Activated T-helper 1 cell treated with anti-CD3 and anti-CD28 coated beads, Interleukin-2, amount 50 U/mL, for 16 hours (primary cell): ENCODE measurements around the gene DCLRE1C.
"Not testable (repeated sequence)": the region's sequence is repeated elsewhere in the genome, so short reads cannot be mapped to it uniquely, and the experiment has no call there.

Experiments
- DNase-seq, 2 donors: peaks; one replicate each; pipeline ENCODE4 v3.0.0-alpha.2; 2020; ENCODE audit warnings: low read depth in 1 of 2, low spot score in 1 of 2

Gene DCLRE1C

DNA sequence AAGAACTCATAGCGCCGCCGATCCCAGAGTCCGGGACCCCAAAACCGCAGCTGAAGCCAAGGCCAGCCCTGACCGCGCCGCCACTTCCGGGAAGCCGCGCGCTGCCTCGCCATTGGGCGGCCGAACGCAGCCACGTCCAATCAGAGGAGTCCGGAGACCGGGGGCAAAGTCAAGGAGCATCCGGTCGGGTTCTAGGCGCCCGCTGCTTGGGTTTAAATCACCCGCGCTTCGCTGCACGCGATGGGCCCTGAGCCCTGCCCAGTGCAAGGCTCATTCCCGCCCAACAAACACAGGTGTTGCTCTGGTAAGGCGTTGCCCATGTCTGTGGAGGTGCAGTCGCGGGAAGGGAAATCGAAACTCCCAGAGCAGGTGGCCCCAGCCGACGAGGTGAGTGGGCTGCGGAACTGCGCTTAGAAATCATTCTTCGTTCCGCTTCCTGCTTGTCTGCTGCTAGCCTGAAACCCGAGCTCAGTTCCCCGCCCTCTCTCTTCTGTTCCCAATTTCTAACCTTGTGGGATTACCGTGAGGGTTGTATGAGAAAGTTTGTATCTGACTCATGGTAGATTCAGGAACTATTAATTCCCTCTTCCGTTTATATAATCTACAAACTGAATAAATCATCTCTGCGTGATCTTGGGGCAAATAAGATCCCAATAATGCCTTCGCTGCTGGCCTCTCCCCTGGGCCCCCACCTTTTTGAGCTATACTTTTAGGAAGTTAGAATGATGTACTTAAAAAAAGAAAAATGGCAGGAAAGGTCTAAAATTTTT, at the start of gene DCLRE1C:
Gene DCLRE1C (minus strand): TSS at position 96 of the 770 bp plus-strand sequence. CDS start 86 bp downstream, at position 10.
- peak; percentile 71 to 79 for DNase-seq

DNA sequence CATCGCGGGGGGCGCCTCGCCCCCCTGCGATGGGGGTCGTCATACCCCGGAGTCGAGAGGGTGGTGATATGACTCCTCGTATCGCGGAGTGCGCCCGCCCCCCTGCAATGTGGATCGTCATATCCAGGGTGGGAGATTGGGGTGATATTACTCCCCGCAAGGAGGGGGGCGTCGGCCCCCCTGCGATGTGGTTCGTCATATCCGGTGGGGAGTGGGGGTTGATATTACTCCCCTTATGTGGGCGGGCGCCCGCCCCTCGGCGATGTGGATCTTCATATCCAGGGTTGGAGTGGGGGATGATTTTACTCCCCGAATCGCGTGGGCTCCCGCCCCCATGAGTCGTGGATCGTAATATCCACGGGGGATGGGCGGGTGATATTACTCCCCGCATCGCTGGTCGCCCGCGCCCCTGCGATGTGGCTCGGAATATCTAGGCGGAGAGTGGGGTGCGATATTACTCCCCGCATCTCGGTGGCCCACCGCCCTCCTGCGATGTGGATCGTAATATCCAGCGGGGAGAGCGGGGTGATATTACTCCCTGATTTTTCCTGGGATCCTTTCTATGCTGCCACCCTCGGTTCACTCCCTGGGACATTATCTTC, 42.2 kb upstream of the DCLRE1C start:
- DNase-seq: no peak

- not testable (repeated sequence) for DNase-seq
Observed at GRCh38 chr10:14993500-14994455, 39.9 kb upstream of the DCLRE1C start.

DNA sequence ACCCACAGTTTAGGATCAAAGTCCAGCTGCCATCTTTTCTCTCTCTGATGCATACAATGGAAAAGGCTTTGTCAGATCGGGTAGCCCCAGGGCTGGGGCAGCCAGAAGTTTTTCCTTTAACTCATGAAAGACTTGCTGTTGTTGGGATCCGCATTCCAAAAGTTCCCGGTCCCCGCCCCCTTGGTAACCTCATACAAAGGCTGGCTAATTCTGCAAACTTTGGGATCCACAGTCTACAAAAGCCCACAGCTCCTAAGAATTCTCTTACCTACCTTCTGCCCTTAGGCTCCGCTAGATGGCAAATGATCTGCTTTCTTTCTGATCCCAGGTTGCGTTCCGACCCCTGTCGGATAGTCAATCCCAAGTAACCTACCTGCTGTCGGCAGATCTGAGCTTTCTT, 38.4 kb upstream of the DCLRE1C start:
- not testable (repeated sequence) for DNase-seq

DNA sequence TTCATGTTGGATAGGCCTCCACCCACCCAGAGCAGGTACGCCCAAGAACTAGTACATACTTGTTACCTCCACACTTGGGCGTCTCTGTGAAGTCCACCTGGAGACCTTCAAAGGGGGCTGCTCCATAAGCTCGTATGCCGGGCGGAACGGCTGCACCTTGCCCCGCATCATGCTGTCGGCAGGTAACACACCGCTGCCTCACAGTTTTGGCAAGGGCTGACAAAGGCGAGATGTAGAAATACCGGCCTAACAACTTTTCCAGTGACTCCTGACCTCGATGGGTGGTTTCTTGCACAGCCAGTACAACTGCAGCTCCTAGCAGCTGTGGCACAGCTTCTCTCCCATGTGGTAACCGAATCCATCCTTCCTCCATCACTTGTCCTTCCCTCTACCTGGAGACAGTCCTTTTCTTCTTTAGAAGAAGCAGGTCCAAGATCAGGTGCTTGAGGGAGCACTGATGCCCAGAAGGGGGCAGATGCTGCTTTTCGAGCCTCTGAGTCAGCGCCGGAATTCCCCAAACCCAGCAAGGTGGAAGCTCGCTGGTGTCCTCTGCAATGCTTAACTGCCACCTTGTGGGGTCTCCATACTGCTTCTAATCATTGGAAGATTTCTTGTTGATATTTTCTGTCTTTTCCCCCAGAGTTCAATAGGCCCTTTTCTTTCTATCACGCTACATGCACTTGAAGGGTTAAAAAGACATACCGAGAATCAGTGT, 37.3 kb upstream of the DCLRE1C start:
- DNase-seq: peak in 1 of 2 donors; percentile 18

- DNase-seq: not testable (repeated sequence)
Observed at GRCh38 chr10:14989552-14989951, 35.7 kb upstream of the DCLRE1C start.

DNA sequence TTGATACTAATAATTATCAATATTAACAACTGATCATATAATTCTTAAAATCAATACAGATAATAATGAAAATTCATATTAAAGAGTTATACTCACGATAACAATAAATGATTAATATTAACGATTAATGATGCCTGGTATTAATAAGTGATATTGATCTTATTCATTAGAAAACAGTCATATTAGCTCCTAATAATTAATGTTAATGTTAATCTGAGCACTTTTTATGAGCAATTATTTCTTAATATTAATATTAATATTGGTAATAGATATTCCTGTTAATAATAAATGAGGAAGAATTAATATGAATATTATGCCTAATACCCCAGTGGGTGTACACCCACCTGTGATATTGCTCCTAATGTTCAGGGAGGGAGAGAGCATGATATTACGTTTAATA, 28.8 kb upstream of the DCLRE1C start:
- DNase-seq: no peak

DNA sequence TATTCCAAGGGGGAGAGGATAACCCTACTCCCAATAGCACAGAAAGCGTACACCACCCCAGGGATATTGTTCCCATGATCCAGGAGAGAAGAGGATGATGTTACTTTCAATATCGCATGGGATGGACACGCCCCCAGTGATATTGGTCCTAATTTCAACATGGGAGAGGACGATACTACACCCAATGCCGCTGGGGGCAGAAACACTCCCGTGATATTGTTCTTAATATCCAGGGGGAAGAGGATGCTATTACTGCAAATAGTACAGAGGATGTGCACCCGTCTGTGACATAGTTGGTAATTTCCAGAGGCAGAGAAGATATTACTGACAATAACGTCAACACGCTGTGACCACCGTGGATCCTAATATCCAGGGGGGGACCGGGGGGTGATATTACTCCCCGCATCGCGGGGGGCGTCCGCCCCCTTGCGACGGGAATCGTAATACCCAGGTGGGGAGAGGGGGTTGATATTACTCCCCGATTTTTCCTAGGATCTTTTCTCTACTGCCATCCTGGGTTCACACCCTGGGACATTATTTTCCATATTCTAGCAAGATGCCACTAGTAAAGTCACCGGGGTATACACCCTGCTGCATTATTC, 21.9 kb upstream of the DCLRE1C start:
- no peak for DNase-seq

DNA sequence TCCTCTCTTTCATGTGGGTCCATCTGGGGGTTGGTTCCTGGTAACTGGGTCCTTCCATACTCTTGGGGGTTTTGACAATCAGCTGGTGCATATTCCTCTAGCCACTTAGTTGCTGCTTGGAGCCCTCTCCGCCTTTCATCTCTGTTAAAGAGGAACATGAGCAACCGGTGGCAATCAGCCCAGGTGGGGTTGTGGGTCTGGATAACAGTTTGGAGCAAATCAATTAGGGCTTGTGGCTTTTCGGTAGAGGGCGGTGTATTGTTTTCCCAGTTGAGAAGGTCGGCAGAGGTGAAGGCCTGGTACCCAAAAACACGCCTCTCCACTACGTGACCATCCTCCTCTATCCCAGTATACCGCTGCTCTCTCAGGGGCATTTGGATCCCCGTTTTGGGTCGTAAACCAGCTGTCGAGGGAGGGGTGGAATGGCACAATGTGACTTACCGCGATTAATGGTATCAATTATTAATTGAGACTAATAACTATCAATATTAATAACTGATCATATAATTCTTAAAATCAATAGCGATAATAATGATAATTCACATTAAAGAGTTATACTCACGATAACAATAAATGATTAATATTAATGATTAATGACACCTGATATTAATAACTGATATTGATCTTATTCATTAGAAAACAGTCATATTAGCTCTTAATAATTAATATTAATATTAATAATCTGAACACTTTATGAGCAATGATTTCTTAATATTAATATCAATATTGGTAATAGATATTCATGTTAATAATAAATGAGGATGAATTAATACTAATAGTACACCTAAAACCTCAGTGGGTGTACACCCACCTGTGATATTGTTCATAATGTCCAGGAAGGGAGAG, 20.5 kb upstream of the DCLRE1C start:
- DNase-seq: not testable (repeated sequence)

GRCh38 chr10:14971867-14972448, 18.1 kb upstream of the DCLRE1C start:
- peak in 1 of 2 donors; percentile 15 for DNase-seq

DNA sequence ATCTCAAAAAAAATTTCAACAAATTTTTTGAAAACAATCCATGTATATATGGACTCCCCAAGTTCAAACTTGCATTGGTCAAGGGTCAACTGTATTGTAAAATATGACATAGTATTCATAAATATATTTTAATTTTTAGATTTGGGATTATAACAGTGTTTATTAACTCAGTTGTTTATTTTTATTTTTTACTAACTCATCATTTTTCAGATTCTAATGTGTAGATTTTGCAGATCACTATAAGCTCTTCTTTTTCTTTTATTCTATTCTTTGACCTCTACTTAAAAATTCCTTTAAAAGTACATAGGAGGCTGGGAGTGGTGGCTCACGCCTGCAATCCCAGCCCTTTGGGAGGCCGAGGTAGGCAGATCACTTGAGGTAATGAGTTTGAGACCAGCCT, 14.0 kb upstream of the DCLRE1C start:
- DNase-seq: no peak

GRCh38 chr10:14959221-14960057, 5.5 kb upstream of the DCLRE1C start, which contains the start of gene MEIG1:
Gene MEIG1, plus strand, starts transcription at chr10:14959388. Its CDS starts 7,081 bp downstream, at chr10:14966469.
- DNase-seq: peak; percentile 77 to 86

GRCh38 chr10:14958872-14959220, 5.0 kb upstream of the DCLRE1C start:
- DNase-seq: no peak

DNA sequence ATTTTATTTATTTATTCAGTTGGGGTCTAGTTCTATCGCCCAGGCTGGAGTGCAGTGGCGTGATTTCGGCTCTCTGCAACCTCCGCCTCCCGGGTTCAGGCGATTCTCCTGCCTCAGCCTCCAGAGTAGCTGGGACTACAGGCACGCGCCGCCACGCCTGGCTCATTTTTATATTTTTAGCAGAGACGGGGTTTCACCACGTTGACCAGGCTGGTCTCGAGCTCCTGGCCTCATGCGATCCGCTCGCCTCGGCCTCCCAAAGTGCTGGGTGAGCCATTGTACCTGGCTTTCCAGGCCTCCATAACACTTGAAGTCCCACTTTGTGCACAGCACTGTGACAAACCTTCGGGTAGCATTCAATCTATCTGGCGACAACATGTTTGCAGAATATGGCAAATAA, 1.0 kb upstream of the DCLRE1C start:
- DNase-seq: no peak

DNA sequence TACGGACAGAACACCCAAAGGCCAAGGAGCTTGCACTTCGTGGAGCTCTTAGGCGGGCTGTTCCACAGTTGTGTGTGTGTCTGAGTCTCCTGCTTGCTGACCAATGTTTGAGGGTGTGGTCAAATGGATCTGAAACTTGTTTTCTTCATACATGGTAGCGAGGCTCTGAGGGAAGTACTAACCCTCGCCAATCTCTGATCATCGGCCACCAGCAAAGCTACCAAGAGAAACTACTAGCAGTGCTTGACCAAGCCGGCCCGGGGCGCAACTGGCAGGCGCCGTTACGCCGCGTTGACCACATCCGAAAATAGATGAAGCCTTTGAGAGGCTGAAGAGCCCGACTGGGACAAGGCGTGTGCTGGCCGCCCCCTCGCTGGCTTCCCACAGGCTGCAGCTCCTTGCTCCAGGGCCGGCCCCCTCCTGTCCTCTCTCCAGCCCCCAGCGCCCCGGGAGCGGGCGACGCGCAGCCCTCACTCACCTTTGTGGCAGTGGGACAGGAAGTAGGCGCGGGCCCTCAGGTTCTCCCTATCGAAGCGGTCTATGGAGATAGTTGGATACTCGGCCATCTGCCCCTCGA, 384 bp downstream of the DCLRE1C start:
- DNase-seq: no peak

- no peak for DNase-seq
Observed at GRCh38 chr10:14952851-14953423, 959 bp downstream of the DCLRE1C start.

GRCh38 chr10:14949291-14949690, 4.6 kb downstream of the DCLRE1C start:
- DNase-seq: no peak

- no peak for DNase-seq
Observed at GRCh38 chr10:14947268-14947667, 6.6 kb downstream of the DCLRE1C start.
